ENCODE results near the gene NFATC3.

NFATC3 gene

GRCh38 chr16:68085259-68086071, at the start of gene NFATC3:
NFATC3 (plus strand) TSS chr16:68085370; CDS start chr16:68085682, 312 bp downstream.
- Mint-ChIP-seq H3K27me3 (no peaks in the 10 kb centered on the region), H3K27ac (peak within 1 kb of the TSS; percentile 90), H3K36me3 (no peaks in the 10 kb centered on the region), H3K4me1 (peaks cover 52% of the 10 kb centered on the region), H3K4me3 (peak within 1 kb of the TSS; percentile 84), H3K9me3 (no peaks in the 10 kb centered on the region)
- DNase-seq (ENCODE audit: low spot score in 2 of 2), result peak; percentile 95 to 96
- peak; percentile 76 for ATAC-seq (ENCODE audit: low read depth)

- peak overlapping the region; percentile 96 for H3K27ac Mint-ChIP-seq
- no peaks in the 10 kb centered on the region for H3K9me3 Mint-ChIP-seq
Observed at GRCh38 chr16:68037841-68038597, 47.2 kb upstream of the NFATC3 start.

GRCh38 chr16:68040506-68041288, 44.5 kb upstream of the NFATC3 start:
- H3K27ac Mint-ChIP-seq, result peak overlapping the region; percentile 64
- peak overlapping the region; percentile 86 for H3K4me3 Mint-ChIP-seq
- ATAC-seq (ENCODE audit: low read depth), result peak; percentile 76
- DNase-seq (ENCODE audit: low spot score in 2 of 2), result peak; percentile 91 to 94
- peaks cover 36% of the 10 kb centered on the region for H3K4me1 Mint-ChIP-seq
- H3K36me3 Mint-ChIP-seq, result peaks cover 13% of the 10 kb centered on the region
- H3K9me3 Mint-ChIP-seq, result no peaks in the 10 kb centered on the region
- H3K27me3 Mint-ChIP-seq, result no peaks in the 10 kb centered on the region

More at GRCh38 chr16:68037841-68038597, 47.2 kb upstream of the NFATC3 start:
- H3K36me3 Mint-ChIP-seq, result peaks cover 11% of the 10 kb centered on the region
- H3K27me3 Mint-ChIP-seq, result no peaks in the 10 kb centered on the region
- ATAC-seq (ENCODE audit: low read depth) (peak; percentile 71), DNase-seq (ENCODE audit: low spot score in 2 of 2) (peak; percentile 35 to 37)
- H3K4me1 Mint-ChIP-seq, result peaks cover 32% of the 10 kb centered on the region
- peak overlapping the region; percentile 98 for H3K4me3 Mint-ChIP-seq

GRCh38 chr16:68041783-68042182, 43.4 kb upstream of the NFATC3 start:
- DNase-seq (ENCODE audit: low spot score in 2 of 2) (no peak), ATAC-seq (ENCODE audit: low read depth) (no peak)
- H3K27me3 Mint-ChIP-seq, result no peaks in the 10 kb centered on the region
- no peak overlapping the region for H3K27ac Mint-ChIP-seq
- no peaks in the 10 kb centered on the region for H3K9me3 Mint-ChIP-seq
- peaks cover 36% of the 10 kb centered on the region for H3K4me1 Mint-ChIP-seq
- H3K36me3 Mint-ChIP-seq, result peaks cover 15% of the 10 kb centered on the region
- H3K4me3 Mint-ChIP-seq, result peak overlapping the region; percentile 34

- Mint-ChIP-seq H3K27ac (peak overlapping the region; percentile 24), H3K4me3 (peak overlapping the region; percentile 51), H3K36me3 (peaks cover 26% of the 10 kb centered on the region), H3K27me3 (no peaks in the 10 kb centered on the region), H3K9me3 (no peaks in the 10 kb centered on the region), H3K4me1 (peaks cover 35% of the 10 kb centered on the region)
- ATAC-seq (ENCODE audit: low read depth), result no peak
- no peak for DNase-seq (ENCODE audit: low spot score in 2 of 2)
Observed at GRCh38 chr16:68046106-68046505, 39.1 kb upstream of the NFATC3 start.

- Mint-ChIP-seq H3K36me3 (peaks cover 31% of the 10 kb centered on the region), H3K9me3 (no peaks in the 10 kb centered on the region), H3K4me1 (peaks cover 29% of the 10 kb centered on the region), H3K4me3 (no peak overlapping the region), H3K27me3 (no peaks in the 10 kb centered on the region), H3K27ac (peak overlapping the region; percentile 35)
- no peak for DNase-seq (ENCODE audit: low spot score in 2 of 2)
- ATAC-seq (ENCODE audit: low read depth), result no peak
Observed at GRCh38 chr16:68047987-68048386, 37.2 kb upstream of the NFATC3 start.

- Mint-ChIP-seq H3K27ac (no peak overlapping the region), H3K9me3 (no peaks in the 10 kb centered on the region), H3K27me3 (no peaks in the 10 kb centered on the region), H3K36me3 (peaks cover 35% of the 10 kb centered on the region), H3K4me1 (peaks cover 25% of the 10 kb centered on the region), H3K4me3 (no peak overlapping the region)
- ATAC-seq (ENCODE audit: low read depth) (no peak), DNase-seq (ENCODE audit: low spot score in 2 of 2) (no peak)
Observed at GRCh38 chr16:68049449-68049848, 35.7 kb upstream of the NFATC3 start.

- no peaks in the 10 kb centered on the region for H3K9me3 Mint-ChIP-seq
- no peak for ATAC-seq (ENCODE audit: low read depth)
- H3K4me1 Mint-ChIP-seq, result peaks cover 14% of the 10 kb centered on the region
- H3K27ac Mint-ChIP-seq, result no peak overlapping the region
- no peaks in the 10 kb centered on the region for H3K27me3 Mint-ChIP-seq
- H3K4me3 Mint-ChIP-seq, result no peak overlapping the region
- peaks cover 46% of the 10 kb centered on the region for H3K36me3 Mint-ChIP-seq
- DNase-seq (ENCODE audit: low spot score in 2 of 2), result no peak
Observed at GRCh38 chr16:68055395-68055794, 29.8 kb upstream of the NFATC3 start.

GRCh38 chr16:68059804-68060203, 25.4 kb upstream of the NFATC3 start:
- Mint-ChIP-seq H3K9me3 (no peaks in the 10 kb centered on the region), H3K4me1 (peaks cover 14% of the 10 kb centered on the region), H3K36me3 (peaks cover 44% of the 10 kb centered on the region), H3K27me3 (no peaks in the 10 kb centered on the region), H3K27ac (no peak overlapping the region), H3K4me3 (no peak overlapping the region)
- no peak for DNase-seq (ENCODE audit: low spot score in 2 of 2)
- ATAC-seq (ENCODE audit: low read depth), result no peak

- ATAC-seq (ENCODE audit: low read depth) (no peak), DNase-seq (ENCODE audit: low spot score in 2 of 2) (no peak)
- H3K9me3 Mint-ChIP-seq, result no peaks in the 10 kb centered on the region
- H3K4me1 Mint-ChIP-seq, result peaks cover 15% of the 10 kb centered on the region
- no peaks in the 10 kb centered on the region for H3K27me3 Mint-ChIP-seq
- peak overlapping the region; percentile 6 for H3K27ac Mint-ChIP-seq
- peaks cover 43% of the 10 kb centered on the region for H3K36me3 Mint-ChIP-seq
- H3K4me3 Mint-ChIP-seq, result no peak overlapping the region
Observed at GRCh38 chr16:68061396-68061795, 23.8 kb upstream of the NFATC3 start.

- Mint-ChIP-seq H3K36me3 (peaks cover 44% of the 10 kb centered on the region), H3K27me3 (no peaks in the 10 kb centered on the region), H3K9me3 (no peaks in the 10 kb centered on the region), H3K4me3 (no peak overlapping the region), H3K27ac (no peak overlapping the region), H3K4me1 (peaks cover 17% of the 10 kb centered on the region)
- ATAC-seq (ENCODE audit: low read depth) (no peak), DNase-seq (ENCODE audit: low spot score in 2 of 2) (no peak)
Observed at GRCh38 chr16:68062910-68063393, 22.2 kb upstream of the NFATC3 start.

GRCh38 chr16:68064791-68065365, 20.3 kb upstream of the NFATC3 start:
- Mint-ChIP-seq H3K4me3 (no peak overlapping the region), H3K9me3 (no peaks in the 10 kb centered on the region), H3K36me3 (peaks cover 44% of the 10 kb centered on the region)

GRCh38 chr16:68065716-68066305, 19.4 kb upstream of the NFATC3 start:
- Mint-ChIP-seq H3K36me3 (peaks cover 44% of the 10 kb centered on the region), H3K9me3 (no peaks in the 10 kb centered on the region), H3K4me3 (no peak overlapping the region), H3K27ac (no peak overlapping the region), H3K27me3 (no peaks in the 10 kb centered on the region), H3K4me1 (peaks cover 30% of the 10 kb centered on the region)
- ATAC-seq (ENCODE audit: low read depth) (no peak), DNase-seq (ENCODE audit: low spot score in 2 of 2) (no peak)

More at GRCh38 chr16:68064791-68065365, 20.3 kb upstream of the NFATC3 start:
- DNase-seq (ENCODE audit: low spot score in 2 of 2), result peak; percentile 58 to 65
- H3K27me3 Mint-ChIP-seq, result no peaks in the 10 kb centered on the region
- H3K4me1 Mint-ChIP-seq, result peaks cover 21% of the 10 kb centered on the region
- H3K27ac Mint-ChIP-seq, result no peak overlapping the region
- peak; percentile 84 for ATAC-seq (ENCODE audit: low read depth)
